ENCODE data around the gene MIER1. TPM values are rescaled to one million over a fixed set of nuclear protein-coding genes. Genes with fewer than 3 reads are reported as not detected.
"Not testable (repeated sequence)": the region's sequence is repeated elsewhere in the genome, so short reads cannot be mapped to it uniquely, and the experiment has no call there.

The MIER1 gene
- total RNA-seq, 2 donors from 2014 or later: 18.2 to 18.4 TPM

DNA sequence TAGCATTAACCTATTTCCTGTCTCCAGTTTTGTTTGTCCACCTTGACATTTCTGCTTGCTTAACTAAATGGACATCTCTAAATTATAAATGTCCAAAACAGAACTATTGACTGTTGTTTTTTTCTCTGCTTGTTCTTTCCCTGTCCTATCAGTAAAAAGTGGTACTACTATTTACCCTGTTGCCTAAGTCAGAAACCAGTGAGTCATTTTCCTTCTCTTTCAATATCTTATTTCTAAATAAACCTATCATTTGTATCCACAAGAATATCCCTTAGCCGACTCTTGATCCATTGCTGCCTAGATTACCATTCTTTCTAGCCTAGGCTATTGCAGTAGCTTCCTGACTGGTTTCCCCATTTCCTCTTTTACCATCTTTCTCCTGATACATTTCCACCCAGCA is 22.5 kb downstream of the MIER1 start:
- DNase-seq (ENCODE audit: low spot score): no peak
- H3K27me3 ChIP-seq: no peaks in the 10 kb centered on the region
- TF ChIP-seq, protein P1, sequence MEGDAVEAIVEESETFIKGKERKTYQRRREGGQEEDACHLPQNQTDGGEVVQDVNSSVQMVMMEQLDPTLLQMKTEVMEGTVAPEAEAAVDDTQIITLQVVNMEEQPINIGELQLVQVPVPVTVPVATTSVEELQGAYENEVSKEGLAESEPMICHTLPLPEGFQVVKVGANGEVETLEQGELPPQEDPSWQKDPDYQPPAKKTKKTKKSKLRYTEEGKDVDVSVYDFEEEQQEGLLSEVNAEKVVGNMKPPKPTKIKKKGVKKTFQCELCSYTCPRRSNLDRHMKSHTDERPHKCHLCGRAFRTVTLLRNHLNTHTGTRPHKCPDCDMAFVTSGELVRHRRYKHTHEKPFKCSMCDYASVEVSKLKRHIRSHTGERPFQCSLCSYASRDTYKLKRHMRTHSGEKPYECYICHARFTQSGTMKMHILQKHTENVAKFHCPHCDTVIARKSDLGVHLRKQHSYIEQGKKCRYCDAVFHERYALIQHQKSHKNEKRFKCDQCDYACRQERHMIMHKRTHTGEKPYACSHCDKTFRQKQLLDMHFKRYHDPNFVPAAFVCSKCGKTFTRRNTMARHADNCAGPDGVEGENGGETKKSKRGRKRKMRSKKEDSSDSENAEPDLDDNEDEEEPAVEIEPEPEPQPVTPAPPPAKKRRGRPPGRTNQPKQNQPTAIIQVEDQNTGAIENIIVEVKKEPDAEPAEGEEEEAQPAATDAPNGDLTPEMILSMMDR (IDR thresholded peaks at IDR 0.05): no peak
- H3K4me3 ChIP-seq: no peak overlapping the region
- H3K36me3 ChIP-seq: peaks cover 49% of the 10 kb centered on the region
- H3K9me3 ChIP-seq: no peaks in the 10 kb centered on the region
- peaks cover 0 to 16% of the 10 kb centered on the region in 2 donors for H3K4me1 ChIP-seq
- no peak overlapping the region for H3K27ac ChIP-seq

DNA sequence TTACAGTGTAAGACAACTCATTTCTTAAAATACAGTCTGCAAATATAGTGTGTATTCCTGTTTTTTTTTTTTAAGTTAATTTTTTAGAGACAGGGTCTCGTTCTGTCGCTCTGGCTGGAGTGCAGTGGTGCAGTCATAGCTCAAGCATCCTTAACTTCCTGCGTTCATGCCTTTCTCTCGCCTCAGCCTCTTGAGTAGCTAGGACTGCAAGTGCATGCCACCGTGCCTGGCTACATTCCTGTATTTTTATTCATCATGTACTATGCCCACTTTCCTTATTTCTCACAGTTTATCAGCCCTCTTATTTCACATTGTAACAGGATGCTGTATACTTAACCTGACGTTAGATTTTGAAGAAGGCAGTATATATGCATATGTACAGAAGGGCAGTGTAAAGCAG is 26.7 kb downstream of the MIER1 start:
- no peak overlapping the region for H3K4me3 ChIP-seq
- no peaks in the 10 kb centered on the region for H3K4me1 ChIP-seq
- H3K27me3 ChIP-seq: no peaks in the 10 kb centered on the region
- H3K9me3 ChIP-seq: no peaks in the 10 kb centered on the region
- TF ChIP-seq, protein P1 (IDR thresholded peaks at IDR 0.05): no peak
- H3K36me3 ChIP-seq: peaks cover 54% of the 10 kb centered on the region
- DNase-seq (ENCODE audit: low spot score): no peak
- no peak overlapping the region for H3K27ac ChIP-seq

DNA sequence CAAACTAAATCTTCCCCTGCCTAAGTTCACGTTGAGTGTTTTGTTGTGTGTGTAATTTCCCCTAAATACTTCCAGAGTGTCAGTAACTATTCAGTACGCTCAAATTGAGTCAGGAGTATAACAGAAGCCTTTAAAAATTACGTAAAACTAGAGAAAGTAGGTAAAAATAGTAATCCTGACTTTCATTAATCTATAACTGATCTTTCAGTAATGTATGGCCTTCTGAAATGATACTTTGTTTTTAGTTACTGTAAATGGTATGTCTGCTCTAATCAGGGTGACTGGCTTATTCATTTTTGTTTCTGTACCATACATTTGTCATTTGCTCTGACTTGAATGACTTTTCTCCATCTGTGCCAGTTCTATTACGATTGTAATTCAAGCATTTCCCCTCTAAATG is 29.4 kb downstream of the MIER1 start:
- no peaks in the 10 kb centered on the region for H3K9me3 ChIP-seq
- H3K36me3 ChIP-seq: peaks cover 39% of the 10 kb centered on the region
- no peaks in the 10 kb centered on the region for H3K4me1 ChIP-seq
- no peaks in the 10 kb centered on the region for H3K27me3 ChIP-seq
- DNase-seq (ENCODE audit: low spot score): no peak
- TF ChIP-seq, protein P1 (IDR thresholded peaks at IDR 0.05): no peak
- H3K27ac ChIP-seq: no peak overlapping the region
- no peak overlapping the region for H3K4me3 ChIP-seq

DNA sequence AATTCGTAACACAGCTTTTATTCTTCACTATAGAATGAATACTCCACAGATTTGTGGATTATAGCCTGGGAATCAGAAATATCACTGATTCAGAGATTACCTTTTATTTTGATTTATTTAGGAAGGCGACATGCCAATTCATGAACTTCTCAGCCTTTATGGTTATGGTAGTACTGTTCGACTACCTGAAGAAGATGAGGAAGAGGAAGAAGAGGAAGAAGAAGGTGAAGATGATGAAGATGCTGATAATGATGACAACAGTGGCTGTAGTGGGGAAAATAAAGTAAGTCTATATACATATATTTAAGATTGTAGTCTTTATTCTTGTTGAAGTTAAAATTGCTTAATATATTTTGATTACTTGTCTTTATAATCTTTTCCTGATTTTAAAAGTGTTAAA is 33.1 kb downstream of the MIER1 start:
- Histone ChIP-seq H3K4me1 (no peaks in the 10 kb centered on the region), H3K36me3 (peaks cover 50% of the 10 kb centered on the region), H3K9me3 (no peaks in the 10 kb centered on the region), H3K27ac (no peak overlapping the region), H3K27me3 (no peaks in the 10 kb centered on the region), H3K4me3 (no peak overlapping the region)
- TF ChIP-seq, protein P1 (IDR thresholded peaks at IDR 0.05): no peak
- no peak for DNase-seq (ENCODE audit: low spot score)

DNA sequence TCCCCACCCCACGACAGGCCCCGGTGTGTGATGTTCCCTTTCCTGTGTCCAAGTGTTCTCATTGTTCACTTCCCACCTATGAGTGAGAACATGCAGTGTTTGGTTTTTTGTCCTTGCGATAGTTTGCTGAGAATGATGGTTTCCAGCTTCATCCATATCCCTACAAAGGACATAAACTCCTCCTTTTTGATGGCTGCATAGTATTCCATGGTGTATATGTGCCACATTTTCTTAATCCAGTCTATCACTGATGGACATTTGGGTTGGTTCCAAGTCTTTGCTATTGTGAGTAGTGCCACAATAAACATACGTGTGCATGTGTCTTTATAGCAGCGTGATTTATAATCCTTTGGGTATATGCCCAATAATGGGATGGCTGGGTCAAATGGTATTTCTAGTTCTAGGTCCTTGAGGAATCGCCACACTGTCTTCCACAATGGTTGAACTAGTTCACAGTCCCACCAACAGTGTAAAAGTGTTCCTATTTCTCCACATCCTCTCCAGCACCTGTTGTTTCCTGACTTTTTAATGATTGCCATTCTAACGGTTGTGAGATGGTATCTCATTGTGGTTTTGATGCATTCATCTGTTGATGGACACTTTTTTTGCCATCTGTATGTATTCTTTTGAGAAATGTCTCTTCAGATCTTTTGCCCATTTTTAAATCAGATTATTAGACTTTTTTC is 41.5 kb downstream of the MIER1 start:
- H3K36me3 ChIP-seq: peaks cover 56% of the 10 kb centered on the region
- H3K4me3 ChIP-seq: not testable (repeated sequence)

DNA sequence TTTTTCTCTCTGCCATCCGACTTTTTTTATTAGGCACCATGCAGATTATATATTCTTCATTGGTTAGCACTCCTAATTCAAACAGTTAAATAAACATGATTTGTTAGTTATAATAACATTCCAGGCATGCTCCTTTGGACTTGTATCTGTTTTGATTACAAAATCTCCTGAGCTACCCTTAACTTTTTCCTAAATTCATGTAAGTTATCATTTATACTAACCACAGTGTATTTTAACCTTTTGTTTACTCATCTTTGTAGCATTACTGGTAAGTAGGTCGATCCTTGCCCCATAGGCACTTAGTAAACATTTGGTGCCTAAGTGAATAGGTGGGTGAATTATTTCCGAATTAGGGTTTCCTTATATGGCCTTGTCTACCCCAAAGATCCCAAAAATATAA is 43.8 kb downstream of the MIER1 start:
- Histone ChIP-seq H3K27me3 (no peaks in the 10 kb centered on the region), H3K4me3 (no peak overlapping the region), H3K4me1 (no peaks in the 10 kb centered on the region), H3K36me3 (peaks cover 51% of the 10 kb centered on the region), H3K27ac (no peak overlapping the region), H3K9me3 (peaks cover 0 to 10% of the 10 kb centered on the region in 2 donors)
- DNase-seq (ENCODE audit: low spot score): no peak
- TF ChIP-seq, protein P1 (IDR thresholded peaks at IDR 0.05): no peak

More for the DNA sequence above, 41.5 kb downstream of the MIER1 start:
- DNase-seq (ENCODE audit: low spot score); H3K9me3 ChIP-seq; H3K27ac ChIP-seq; H3K27me3 ChIP-seq; H3K4me1 ChIP-seq: not testable (repeated sequence)

Data from right atrium auricular region (tissue), 2 donors.